IPS DF 4.7 (cell line): Measurements from ENCODE around the gene MAPKAPK2.
"Not testable (repeated sequence)": the region's sequence is repeated elsewhere in the genome, so short reads cannot be mapped to it uniquely, and the experiment has no call there.

Experiments used
- DNase-seq: peaks from one replicate; pipeline ENCODE4 v3.0.0-alpha.2; 2013; ENCODE audit warnings: low spot score; ENCODE audit errors: extremely low read depth

MAPKAPK2 gene

DNA sequence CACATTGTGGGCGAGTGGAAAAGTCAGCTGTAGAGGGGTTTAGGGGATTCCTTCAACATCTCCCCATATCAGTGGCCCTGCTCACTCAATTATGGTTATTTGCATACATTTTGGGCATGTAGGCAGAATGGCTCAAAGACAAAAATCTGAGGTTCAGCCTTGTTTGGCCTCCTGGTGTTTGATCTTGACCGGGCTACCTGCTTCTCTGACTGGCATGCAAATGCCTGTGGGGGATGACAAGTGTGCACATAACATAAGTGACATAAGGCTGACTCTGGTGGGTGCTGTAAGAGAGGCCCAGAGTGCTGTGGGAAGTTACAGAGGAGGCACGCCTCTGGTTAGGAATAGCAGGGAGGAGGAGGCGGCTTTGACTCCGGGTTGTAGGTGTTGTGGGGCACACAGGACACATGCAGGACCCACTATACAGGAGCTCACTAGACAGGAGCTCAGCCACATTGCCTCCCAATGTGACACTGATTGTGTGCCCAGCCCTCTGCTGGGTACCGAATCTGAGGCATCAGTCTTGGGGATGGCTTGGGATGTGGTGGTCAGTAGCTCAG is 56.5 kb downstream of the MAPKAPK2 start:
- DNase-seq: no peak

DNA sequence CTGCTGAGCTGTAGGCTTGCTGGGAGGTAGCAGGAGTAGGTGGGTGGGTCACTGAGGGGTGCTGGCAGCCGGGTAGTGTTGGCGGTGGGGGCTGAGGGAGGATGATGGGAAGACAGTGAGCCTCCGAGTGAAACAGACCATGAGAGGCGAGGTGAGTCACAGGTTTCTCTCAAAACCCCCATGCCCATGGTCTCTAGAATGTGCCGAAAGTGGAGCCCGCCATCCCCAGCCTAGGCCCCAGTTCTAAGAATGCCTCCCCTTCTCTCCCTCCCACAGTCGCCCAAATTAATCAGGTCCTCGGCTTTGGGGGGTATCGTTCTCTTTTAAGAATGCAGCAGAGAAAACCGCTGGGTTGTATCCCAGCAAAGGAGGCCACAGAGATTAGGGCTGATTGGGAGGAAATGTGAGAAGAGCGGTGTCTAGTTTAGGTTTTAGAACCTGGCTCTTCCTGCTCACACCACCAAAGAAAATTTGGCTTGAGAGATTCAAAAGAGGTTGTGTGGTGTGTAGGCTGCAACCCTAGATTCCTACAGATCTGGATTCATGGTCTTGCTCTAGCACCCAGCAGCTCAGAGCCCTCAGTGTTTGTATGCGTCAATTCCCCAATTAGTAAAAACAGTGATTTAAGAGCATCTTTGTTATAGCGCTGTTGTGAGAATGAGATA is 58.1 kb downstream of the MAPKAPK2 start:
- DNase-seq: no peak

GRCh38 chr1:206744683-206745082 is 60.0 kb downstream of the MAPKAPK2 start:
- no peak for DNase-seq

DNA sequence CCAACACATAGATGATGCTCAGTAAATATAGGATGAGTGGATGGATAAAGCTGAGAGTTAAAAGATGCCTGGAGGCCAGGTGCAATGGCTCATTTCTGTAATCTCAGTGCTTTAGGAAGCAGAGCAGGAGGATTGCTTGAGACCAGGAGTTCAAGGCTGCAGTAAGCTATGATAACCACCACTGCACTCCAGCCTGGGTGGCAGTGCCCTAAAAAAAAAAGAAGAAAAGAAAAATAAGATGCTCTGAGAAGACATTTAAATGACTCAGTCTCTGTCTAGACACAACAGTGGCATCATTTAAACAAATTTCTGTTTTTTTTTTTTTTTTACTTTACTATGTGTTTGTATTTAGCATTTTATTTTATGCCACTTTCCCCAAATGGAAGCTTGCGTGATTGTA is 60.6 kb downstream of the MAPKAPK2 start:
- no peak for DNase-seq

GRCh38 chr1:206748348-206749030 is 63.8 kb downstream of the MAPKAPK2 start:
- DNase-seq: no peak

DNA sequence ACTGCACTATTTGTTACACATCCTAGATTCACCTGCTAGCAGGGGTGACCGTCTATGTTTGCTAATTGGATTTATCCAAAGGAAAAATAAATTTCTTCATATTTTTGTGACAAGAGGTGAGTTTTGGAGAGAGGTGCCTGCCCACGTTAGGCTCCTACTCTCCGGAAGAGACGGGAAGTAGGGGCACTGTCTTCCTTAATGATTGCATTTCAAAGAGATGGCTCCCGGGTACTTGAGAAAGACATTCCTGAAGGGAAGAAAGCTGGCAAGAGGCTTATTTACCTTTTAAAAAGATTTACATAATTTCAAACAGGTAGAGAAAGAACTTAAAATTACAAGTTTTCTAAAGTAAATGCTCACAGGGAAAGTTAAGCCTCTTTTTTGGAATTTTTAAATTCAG is 67.2 kb downstream of the MAPKAPK2 start:
- no peak for DNase-seq

DNA sequence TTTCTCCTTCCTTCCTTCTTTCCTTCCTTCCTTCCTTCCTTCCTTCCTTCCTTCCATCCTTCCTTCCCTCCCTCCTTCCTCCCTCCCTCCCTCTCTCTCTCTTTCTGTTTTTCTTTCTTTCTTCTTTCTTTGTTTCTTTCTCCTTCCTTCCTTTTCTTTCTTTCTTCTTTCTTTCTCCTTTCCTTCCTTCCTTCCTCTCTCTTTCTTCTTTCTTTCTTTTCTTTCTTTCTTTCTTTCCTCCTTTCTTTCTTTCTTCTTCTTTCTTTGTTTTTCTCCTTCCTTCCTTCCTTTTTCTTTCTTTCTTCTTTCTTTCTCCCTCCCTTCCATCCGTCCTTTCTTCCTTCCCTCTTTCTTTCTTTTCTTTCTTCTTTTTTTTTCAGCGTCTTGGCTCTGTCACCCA is 67.8 kb downstream of the MAPKAPK2 start:
- DNase-seq: no peak

GRCh38 chr1:206753141-206753540 is 68.4 kb downstream of the MAPKAPK2 start:
- no peak for DNase-seq

- no peak for DNase-seq
Measured at GRCh38 chr1:206754011-206754410, 69.3 kb downstream of the MAPKAPK2 start.

DNA sequence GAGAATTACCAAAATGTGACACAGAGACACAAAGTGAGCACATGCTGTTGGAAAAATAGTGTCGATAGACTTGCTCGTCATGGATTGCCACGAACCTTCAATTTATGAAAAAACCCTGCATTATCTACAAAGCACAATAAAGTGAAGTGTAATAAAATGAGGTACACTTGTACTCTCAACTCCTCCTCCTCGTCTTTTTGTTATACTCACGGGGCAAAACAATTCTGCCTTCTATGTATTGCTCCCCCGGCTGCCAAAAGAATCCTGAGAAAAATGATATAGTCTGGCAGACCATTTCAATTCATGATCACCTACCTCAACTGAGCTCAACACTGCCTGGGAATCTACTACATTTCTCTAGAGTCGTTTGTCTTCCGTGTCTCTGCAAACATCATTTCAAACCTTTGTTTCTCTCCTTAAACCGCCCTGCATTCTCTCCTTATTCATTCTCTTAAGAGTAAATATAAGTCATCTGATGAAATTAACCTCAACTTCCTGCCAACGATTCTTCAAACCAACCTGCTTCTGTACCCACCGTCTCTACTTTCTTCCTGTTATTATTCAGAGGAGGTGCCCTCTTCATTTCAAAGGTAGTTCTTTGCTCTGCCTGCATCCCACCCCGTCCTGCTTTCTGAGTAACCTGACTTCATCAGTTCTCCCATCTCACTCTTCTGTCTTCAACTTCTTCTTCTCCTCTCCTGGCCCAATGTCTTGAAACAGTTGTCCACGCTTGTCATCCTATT is 73.0 kb downstream of the MAPKAPK2 start:
- no peak for DNase-seq

- no peak for DNase-seq
Measured at GRCh38 chr1:206760590-206760989, 75.9 kb downstream of the MAPKAPK2 start.

DNA sequence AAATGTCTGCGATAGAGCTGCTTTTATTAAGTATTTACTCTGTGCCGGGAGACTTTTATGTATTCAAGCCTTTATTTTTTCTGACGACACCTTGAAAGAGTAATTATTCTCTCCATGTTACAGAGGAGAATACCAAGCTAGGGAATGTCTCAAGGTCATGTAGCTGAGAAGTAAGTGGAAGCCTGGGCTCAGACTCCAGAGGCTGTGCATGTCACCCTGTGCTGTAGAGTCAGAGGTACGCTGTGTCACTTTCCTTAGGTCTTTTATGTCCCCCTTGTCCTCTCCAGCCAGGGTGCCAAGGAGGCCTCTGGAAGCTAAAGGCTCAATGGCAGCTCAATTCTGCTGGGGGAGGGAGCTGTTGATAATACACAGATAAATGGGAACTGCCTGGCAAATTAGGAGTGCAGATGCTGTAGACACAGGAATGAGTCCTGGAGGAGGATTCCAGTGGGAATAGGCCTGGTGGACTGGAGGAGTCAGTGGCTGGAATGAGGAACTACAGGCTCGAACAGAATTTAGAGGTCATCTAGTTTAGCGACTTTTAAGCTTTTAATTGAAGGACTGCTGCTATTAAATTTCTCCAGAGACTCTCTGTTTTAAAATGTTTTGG is 76.6 kb downstream of the MAPKAPK2 start:
- no peak for DNase-seq

- DNase-seq: not testable (repeated sequence)
Measured at GRCh38 chr1:206762741-206763364, 78.1 kb downstream of the MAPKAPK2 start.

- DNase-seq: not testable (repeated sequence)
Measured at GRCh38 chr1:206765771-206766170, 81.1 kb downstream of the MAPKAPK2 start.

DNA sequence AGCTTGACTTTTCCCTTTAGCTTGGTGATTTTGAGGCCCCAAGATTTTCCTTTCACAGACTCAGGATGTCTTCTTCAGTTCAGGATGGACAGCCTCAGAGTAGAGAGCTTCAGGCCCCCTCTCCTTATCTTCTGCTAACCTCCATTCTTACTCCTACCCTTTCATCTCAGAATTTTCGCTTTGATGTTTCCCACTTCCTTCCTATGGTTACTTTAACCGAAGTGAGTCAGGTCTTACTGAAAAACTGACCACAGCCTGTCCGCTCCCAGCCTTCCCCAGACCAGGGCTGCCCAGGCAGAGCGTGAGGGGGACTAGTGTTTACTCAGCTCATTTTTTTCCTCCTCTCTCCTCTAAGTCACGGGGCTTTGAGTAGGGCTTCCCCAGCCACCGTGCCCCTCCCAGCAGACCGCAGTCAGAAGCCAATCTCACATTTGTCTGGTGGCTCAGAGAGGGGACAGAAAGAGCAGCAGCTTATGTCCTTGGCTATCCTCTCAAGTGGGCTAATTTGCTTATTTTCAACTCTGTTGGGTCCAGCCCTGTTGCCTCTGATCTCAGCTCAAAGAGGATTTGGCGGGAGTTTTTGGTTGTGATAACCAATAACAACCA is 81.6 kb downstream of the MAPKAPK2 start:
- no peak for DNase-seq

DNA sequence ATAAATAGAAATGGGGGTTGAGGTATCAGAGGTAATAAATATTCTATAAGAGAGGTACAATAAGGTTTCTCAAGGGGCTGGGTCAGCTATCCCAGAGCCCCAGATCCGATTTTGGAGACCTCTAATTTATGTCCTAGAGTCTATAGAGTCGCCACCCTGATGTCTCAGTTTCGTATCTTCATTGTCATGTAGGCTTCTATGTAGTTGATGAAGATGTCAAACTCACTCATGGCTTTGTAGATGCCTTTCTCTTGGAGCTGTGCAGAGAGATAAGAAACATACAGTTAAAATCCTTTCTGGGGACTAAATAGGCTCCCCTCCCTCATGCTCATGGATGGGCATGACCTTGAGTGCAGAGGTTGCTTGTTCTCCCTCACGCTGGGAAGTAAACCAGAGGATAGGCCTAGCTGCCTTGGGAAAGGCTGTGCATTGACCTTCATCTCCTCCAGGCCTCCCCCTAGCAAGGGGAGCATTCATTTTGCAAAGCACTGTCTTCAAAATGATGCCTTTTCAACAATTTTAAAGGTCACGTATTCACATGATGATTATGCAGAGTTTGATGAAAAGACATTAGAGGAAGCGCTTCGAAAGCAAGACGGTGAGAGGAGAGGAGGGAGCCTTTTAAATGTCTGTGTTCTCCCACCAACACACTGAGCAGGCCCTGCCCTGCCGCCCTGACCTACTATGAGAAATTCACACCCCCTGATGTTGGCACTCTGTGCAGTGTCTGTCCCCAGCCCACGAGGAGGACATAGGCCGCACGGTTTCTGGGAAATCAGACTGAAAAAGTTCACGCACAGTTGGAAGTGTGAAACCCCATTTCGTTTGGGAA is 84.0 kb downstream of the MAPKAPK2 start:
- DNase-seq: no peak

DNA sequence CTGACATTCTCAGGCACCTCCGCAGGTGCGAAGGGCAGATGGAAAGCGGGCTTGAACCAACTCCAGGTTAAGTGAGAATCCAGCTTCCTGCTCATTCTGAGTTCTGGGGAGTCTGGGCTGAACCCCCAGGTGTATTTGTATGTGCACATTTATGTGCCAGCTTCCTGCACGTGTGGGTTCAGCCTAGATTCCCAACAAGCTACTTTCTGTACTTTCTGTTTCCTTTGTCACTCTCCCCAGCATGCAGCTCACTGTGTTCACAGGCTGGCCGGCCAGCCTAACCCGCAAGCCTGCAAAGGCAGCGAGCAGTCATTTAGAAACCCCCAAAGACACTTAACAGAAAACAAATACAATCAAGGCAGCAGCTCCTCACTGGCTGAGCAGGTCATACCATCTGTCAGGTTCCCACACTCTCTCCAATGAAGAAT is 84.6 kb downstream of the MAPKAPK2 start:
- DNase-seq: no peak

DNA sequence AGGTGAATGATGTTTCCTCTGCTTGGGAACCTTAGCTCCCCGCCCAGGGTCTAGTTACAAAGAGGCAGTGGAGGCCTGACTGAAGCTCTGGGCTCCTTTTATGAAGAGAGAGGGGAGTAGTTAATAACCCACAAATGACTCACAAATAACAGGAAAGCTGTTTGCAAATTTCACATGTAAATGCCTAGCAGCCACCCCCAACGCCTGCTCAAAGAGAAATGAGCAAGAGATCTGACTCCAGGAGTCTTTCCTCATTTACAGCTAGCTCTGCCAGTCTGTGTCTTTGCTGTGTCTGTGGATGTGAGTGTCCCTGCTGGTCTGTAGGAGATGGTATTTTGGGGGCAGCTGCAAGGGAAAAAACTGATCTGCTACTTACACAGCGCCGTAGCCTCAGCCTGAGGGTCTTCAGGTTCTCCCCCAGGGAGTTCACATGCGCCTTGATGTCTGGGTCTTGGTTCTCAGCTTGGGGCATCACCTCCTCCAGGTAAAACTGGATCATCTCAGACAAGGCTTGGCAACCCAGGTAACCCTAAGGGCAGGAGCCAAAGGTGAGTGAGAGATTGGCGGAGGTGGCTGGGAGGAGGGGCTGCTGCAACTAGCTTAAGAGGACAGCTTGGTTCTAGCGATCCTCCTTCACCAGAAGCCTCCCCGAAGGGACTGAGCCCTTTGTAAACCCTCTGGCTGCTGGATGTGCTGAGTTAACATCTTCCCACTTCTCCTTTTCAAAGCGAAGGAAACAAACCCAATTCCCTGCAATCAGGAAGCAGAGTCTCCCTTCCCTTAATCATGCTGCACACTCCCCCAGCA is 86.0 kb downstream of the MAPKAPK2 start, which contains the start of gene IL19:
Gene IL19, plus strand, starts transcription at position 243 of the 807 bp plus-strand sequence. CDS start 65,890 bp downstream, outside the sequence.
- no peak for DNase-seq

DNA sequence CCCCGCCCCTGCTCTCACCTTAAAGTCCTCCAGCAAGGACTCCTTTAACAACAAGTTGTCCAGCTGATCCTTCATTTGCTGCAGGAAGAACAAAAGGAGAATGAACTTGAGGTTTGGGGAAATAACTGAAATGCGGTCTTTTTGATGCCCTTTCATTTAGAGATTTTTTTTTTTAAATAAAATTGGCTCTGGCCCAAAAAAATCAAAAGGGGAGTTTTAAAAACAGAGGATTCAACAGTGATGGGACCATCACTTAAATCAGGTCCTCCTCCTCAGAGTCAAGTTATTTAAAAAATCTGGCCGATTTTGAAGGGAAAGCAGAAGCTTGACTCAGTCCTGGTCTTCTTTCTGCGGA is 86.6 kb downstream of the MAPKAPK2 start:
- no peak for DNase-seq
